PFSK-1 (cell line): ENCODE data around the gene PTPN14.

Experiments used
- FOXP2 ChIP-seq: optimal IDR thresholded peaks from 2 replicates; pipeline ENCODE3; 2011; ENCODE audit warnings: borderline replicate concordance, control low read depth, inconsistent platforms; ENCODE audit not compliant: insufficient read depth; ENCODE audit errors: extremely low read length, extremely low read depth
- POLR2AphosphoS5 ChIP-seq: IDR thresholded peaks from 2 replicates; pipeline ENCODE4 v1.6.1; 2012; ENCODE audit warnings: low read depth, mild to moderate bottlenecking, control low read depth, low read length, moderate library complexity
- SIN3A ChIP-seq: IDR thresholded peaks from 2 replicates; pipeline ENCODE4 v1.6.1; 2012; ENCODE audit warnings: mild to moderate bottlenecking, low read length, moderate library complexity, borderline replicate concordance; ENCODE audit not compliant: insufficient read depth
- TAF1 ChIP-seq: IDR thresholded peaks from 2 replicates; pipeline ENCODE4 v1.6.1; 2012; ENCODE audit warnings: low read length, control low read depth, borderline replicate concordance; ENCODE audit not compliant: insufficient read depth
- TF ChIP-seq, protein P1 (sequence below), 2 experiments: IDR thresholded peaks; 2 replicates each; pipeline versions ENCODE4 v1.6.1 to v1.8.0; 2011 to 2012; ENCODE audit warnings: low read depth in 2 of 2, low read length in 2 of 2, control low read depth in 1 of 2, inconsistent platforms in 1 of 2, mild to moderate bottlenecking in 1 of 2, moderate library complexity in 1 of 2; ENCODE audit not compliant: insufficient read depth in 1 of 2

Gene PTPN14

DNA sequence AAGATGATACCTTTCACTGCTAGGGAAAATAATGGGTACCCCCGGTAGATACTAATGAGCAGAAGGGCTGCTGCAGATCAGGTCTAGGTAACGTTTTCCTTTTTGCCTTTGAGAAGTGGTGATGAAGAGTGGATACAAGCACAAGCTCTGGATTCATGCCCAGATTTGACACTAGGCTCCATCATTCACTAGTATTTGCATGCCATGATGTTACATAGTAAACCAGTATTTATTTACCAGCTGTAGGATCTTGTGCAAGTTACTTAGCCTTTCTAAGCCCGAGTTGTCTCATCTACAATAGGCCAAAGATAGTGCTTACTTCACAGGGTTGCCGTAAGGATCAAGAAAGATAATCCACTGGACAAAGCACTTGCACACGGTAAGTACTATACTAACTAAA, 14.2 kb downstream of the PTPN14 start:
- TF ChIP-seq, protein P1, sequence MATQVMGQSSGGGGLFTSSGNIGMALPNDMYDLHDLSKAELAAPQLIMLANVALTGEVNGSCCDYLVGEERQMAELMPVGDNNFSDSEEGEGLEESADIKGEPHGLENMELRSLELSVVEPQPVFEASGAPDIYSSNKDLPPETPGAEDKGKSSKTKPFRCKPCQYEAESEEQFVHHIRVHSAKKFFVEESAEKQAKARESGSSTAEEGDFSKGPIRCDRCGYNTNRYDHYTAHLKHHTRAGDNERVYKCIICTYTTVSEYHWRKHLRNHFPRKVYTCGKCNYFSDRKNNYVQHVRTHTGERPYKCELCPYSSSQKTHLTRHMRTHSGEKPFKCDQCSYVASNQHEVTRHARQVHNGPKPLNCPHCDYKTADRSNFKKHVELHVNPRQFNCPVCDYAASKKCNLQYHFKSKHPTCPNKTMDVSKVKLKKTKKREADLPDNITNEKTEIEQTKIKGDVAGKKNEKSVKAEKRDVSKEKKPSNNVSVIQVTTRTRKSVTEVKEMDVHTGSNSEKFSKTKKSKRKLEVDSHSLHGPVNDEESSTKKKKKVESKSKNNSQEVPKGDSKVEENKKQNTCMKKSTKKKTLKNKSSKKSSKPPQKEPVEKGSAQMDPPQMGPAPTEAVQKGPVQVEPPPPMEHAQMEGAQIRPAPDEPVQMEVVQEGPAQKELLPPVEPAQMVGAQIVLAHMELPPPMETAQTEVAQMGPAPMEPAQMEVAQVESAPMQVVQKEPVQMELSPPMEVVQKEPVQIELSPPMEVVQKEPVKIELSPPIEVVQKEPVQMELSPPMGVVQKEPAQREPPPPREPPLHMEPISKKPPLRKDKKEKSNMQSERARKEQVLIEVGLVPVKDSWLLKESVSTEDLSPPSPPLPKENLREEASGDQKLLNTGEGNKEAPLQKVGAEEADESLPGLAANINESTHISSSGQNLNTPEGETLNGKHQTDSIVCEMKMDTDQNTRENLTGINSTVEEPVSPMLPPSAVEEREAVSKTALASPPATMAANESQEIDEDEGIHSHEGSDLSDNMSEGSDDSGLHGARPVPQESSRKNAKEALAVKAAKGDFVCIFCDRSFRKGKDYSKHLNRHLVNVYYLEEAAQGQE (IDR thresholded peaks at IDR 0.05; ENCODE audit: insufficient read depth in 1 of 2, low read depth in 2 of 2, low read length in 2 of 2): no peak
- TF ChIP-seq POLR2AphosphoS5: no peak
- TF ChIP-seq TAF1: no peak
- no peak for TF ChIP-seq FOXP2
- TF ChIP-seq SIN3A: no peak

DNA sequence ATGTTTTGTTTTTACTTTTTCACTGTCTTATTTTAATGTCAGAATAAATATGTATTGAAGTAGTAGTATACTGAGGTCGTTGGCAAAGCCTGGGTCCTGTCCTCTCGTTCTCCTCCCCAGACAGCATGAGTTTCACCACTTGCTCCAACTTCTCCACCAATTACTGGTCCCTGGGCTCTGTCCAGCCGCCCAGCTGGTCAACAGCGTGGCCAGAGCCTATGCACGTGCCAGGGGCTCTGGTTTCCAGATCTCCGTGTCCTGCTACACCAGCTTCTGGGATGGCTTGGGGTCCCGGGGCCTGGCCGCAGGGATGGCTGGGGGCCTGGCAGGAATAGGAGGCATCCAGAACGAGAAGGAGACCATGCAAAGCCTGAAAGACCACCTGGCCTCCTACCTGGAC, 19.3 kb downstream of the PTPN14 start:
- no peak for TF ChIP-seq SIN3A
- TF ChIP-seq POLR2AphosphoS5: no peak
- TF ChIP-seq, protein P1 (IDR thresholded peaks at IDR 0.05; ENCODE audit: insufficient read depth in 1 of 2, low read depth in 2 of 2, low read length in 2 of 2): no peak
- TF ChIP-seq TAF1: no peak
- no peak for TF ChIP-seq FOXP2

DNA sequence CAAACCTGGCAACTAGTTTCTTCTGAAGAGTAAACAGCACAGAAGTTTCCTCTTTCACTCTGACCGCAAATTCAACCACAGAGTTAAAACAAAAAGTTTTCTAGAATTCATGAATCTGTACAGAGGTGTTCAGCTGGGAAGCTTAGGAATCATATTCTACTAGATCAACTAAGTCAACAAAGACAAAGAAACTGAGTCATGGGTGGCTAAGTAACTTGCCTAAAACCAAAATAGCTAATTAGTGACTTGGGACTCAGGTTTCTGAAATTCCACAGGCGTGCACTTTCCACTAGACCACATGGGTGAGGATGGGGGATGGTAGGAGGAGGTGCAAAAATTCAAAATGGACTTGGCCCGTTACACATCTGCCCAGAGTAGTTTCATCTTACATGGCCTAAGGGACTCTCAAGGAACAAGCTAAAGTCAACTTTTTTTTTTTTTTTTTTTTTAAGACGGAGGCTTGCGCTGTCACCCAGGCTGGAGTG, 25.8 kb downstream of the PTPN14 start:
- no peak for TF ChIP-seq FOXP2
- TF ChIP-seq, protein P1 (IDR thresholded peaks at IDR 0.05; ENCODE audit: insufficient read depth in 1 of 2, low read depth in 2 of 2, low read length in 2 of 2): no peak
- no peak for TF ChIP-seq POLR2AphosphoS5
- TF ChIP-seq TAF1: no peak
- TF ChIP-seq SIN3A: no peak

DNA sequence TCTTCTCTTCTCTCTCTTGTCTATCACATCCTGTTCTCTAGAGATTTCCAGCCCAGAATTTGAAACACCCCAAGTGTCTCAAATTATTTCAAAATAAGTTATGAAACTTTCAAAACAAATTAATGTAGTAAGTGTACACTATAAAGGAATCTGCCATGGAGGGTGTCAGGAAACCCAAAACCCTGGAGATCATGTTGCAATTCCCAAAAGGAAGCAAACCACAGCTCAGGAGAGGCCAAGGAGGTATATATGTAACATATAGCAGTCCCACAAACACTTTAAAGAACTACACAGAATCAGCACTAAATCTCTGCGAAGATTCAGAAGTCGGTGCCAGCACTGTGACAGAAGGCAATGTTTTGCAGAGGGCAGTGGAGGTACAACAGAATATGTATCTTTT, 26.6 kb downstream of the PTPN14 start:
- TF ChIP-seq, protein P1 (IDR thresholded peaks at IDR 0.05; ENCODE audit: insufficient read depth in 1 of 2, low read depth in 2 of 2, low read length in 2 of 2): no peak
- no peak for TF ChIP-seq TAF1
- no peak for TF ChIP-seq FOXP2
- TF ChIP-seq POLR2AphosphoS5: no peak
- TF ChIP-seq SIN3A: no peak

DNA sequence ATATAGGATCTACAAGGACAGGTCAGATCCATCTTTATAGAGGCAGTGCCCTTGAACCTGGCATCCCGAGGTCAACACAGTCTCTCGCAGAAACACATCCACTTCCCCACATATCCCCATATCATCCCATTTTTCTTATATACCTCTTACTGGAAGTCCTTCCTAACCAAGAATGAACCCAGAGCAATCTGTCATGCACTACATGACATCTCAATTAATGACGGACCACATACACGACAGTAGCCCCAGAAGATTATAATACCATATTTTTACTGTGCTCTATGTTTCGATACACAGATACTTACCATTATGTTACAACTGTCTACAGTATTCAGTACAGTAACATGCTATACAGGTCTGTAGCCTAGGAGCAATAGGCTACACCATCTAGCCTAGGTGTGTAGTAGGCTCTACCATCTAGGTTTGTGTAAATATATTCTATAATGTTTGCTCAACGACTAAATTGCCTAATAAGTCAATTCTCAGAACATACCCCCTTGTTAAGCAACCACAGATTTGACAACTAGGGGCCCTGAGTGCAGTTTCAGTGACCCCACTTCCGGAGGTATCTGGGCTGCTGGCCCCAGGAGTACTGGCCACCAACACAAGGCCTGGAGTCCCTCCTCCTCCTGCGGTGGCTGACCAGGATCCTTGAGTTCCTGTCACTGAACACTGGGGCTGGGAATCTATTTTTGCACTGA, 28.1 kb downstream of the PTPN14 start:
- TF ChIP-seq FOXP2 (no peak), SIN3A (no peak), TAF1 (no peak), POLR2AphosphoS5 (no peak)
- TF ChIP-seq, protein P1 (IDR thresholded peaks at IDR 0.05; ENCODE audit: insufficient read depth in 1 of 2, low read depth in 2 of 2, low read length in 2 of 2): no peak
